Colonic mucosa (tissue), 4 donors: Measurements from ENCODE around the gene TMEM45A. TPM values are rescaled to one million over a fixed set of nuclear protein-coding genes. Genes with fewer than 3 reads are reported as not detected.

ENCODE experiments used
- DNase-seq: peaks from one replicate; pipeline ENCODE4 v3.0.0-alpha.2; 2020
- H3K27ac ChIP-seq: fragments of 200-600 bp; one replicate; pipeline ENCODE4 v1.8.0; 2021
- H3K27me3 ChIP-seq: fragments of 200-600 bp; one replicate; pipeline ENCODE4 v1.8.0; 2021
- H3K36me3 ChIP-seq: fragments of 200-600 bp; one replicate; pipeline ENCODE4 v1.8.0; 2021
- H3K4me1 ChIP-seq: fragments of 200-600 bp; one replicate; pipeline ENCODE4 v1.8.0; 2021; ENCODE audit warnings: mild to moderate bottlenecking
- H3K4me3 ChIP-seq: fragments of 200-600 bp; one replicate; pipeline ENCODE4 v1.8.0; 2021
- H3K9ac ChIP-seq, 2 donors: one replicate each; pipeline ENCODE4 v1.7.0; 2013; ENCODE audit warnings: control low read depth in 2 of 2, low read depth in 2 of 2, low read length in 2 of 2
- H3K9me3 ChIP-seq: fragments of 200-600 bp; one replicate; pipeline ENCODE4 v1.8.0; 2021
- CTCF ChIP-seq: fragments of 200-600 bp; IDR thresholded peaks from one replicate; pipeline ENCODE4 v1.8.0; 2022; ENCODE audit warnings: antibody characterized with exemption, mild to moderate bottlenecking
- intact Hi-C: fragments of 100-400 bp; cut with DNase I; formaldehyde crosslinking; loops from one replicate; pipeline ENCODE4 v1.14.1; 2022
- total RNA-seq, 2 donors: library from RNA; stranded (reverse); fragmentation: NEBNext Ultra II Directional in 1 of 2; extraction: Animal tissue kit (Norgen Biotek cat#: 25700) in 1 of 2; gene quantifications; one replicate each; pipeline ENCODE4 v1.2.1, GENCODE V29; 2021
- donor health status: healthy.
- donor health status: DM: no; HTN: no; CAD: no.
- donor health status: DM: no; HTN: no; CAD: no.

Gene TMEM45A
- total RNA-seq, 2 donors from 2014 or later, result 2.9 to 4.0 TPM

- no peak overlapping the region for H3K9ac ChIP-seq
- H3K4me3 ChIP-seq, result no peak overlapping the region
- TF ChIP-seq CTCF, result no peak
- intact Hi-C loops, result no loop called here
- H3K27me3 ChIP-seq, result no peaks in the 10 kb centered on the region
- DNase-seq, result no peak
- H3K4me1 ChIP-seq, result no peaks in the 10 kb centered on the region
- no peaks in the 10 kb centered on the region for H3K36me3 ChIP-seq
- no peaks in the 10 kb centered on the region for H3K9me3 ChIP-seq
- H3K27ac ChIP-seq, result no peak overlapping the region
Measured at GRCh38 chr3:100533176-100533575, 40.8 kb downstream of the TMEM45A start.

GRCh38 chr3:100535610-100535943 is 43.2 kb downstream of the TMEM45A start:
- H3K36me3 ChIP-seq, result no peaks in the 10 kb centered on the region
- H3K4me3 ChIP-seq, result no peak overlapping the region
- intact Hi-C loops, result no loop called here
- no peaks in the 10 kb centered on the region for H3K27me3 ChIP-seq
- H3K4me1 ChIP-seq, result no peaks in the 10 kb centered on the region
- no peak overlapping the region for H3K27ac ChIP-seq
- DNase-seq, result no peak
- no peaks in the 10 kb centered on the region for H3K9me3 ChIP-seq
- TF ChIP-seq CTCF, result no peak
- H3K9ac ChIP-seq, result no peak overlapping the region

GRCh38 chr3:100536093-100536492 is 43.7 kb downstream of the TMEM45A start:
- Histone ChIP-seq H3K36me3 (no peaks in the 10 kb centered on the region), H3K4me3 (no peak overlapping the region), H3K27ac (no peak overlapping the region), H3K4me1 (no peaks in the 10 kb centered on the region), H3K9me3 (no peaks in the 10 kb centered on the region), H3K9ac (no peak overlapping the region), H3K27me3 (no peaks in the 10 kb centered on the region)
- intact Hi-C loops, result no loop called here
- TF ChIP-seq CTCF, result no peak
- DNase-seq, result no peak

- Histone ChIP-seq H3K4me1 (no peaks in the 10 kb centered on the region), H3K27ac (no peak overlapping the region), H3K36me3 (no peaks in the 10 kb centered on the region), H3K4me3 (no peak overlapping the region), H3K9me3 (no peaks in the 10 kb centered on the region), H3K27me3 (no peaks in the 10 kb centered on the region), H3K9ac (no peak overlapping the region)
- DNase-seq, result no peak
- intact Hi-C loops, result no loop called here
- no peak for TF ChIP-seq CTCF
Measured at GRCh38 chr3:100537646-100538338, 45.4 kb downstream of the TMEM45A start.

GRCh38 chr3:100538339-100538706 is 45.9 kb downstream of the TMEM45A start:
- Histone ChIP-seq H3K9ac (no peak overlapping the region), H3K4me1 (no peaks in the 10 kb centered on the region), H3K27me3 (no peaks in the 10 kb centered on the region), H3K36me3 (no peaks in the 10 kb centered on the region), H3K27ac (no peak overlapping the region), H3K4me3 (no peak overlapping the region), H3K9me3 (no peaks in the 10 kb centered on the region)
- intact Hi-C loops, result no loop called here
- DNase-seq, result no peak
- TF ChIP-seq CTCF, result no peak
